Keratinocyte (primary cell): ENCODE data around the gene HOXB8. TPM values are rescaled to one million over a fixed set of nuclear protein-coding genes. Genes with fewer than 3 reads are reported as not detected.
A peak's percentile ranks its signal among the peaks of the same experiment; 100 is the strongest.

Experiments used
- DNase-seq: peaks from one replicate; pipeline ENCODE4 v3.0.0-alpha.2; 2011; ENCODE audit warnings: low read depth, missing footprints, low spot score
- FAIRE-seq: peaks from 2 replicates; lab custom pipeline; 2011; peaks lifted over from hg19 to GRCh38; lab: Jason Lieb, UNC
- H2AFZ ChIP-seq: 2 replicates; pipeline ENCODE4 v1.6.0; 2012; ENCODE audit warnings: low read length, control low read depth, inconsistent platforms; ENCODE audit not compliant: control insufficient read depth
- H3K27ac ChIP-seq: 2 replicates; pipeline ENCODE4 v1.5.1; 2011; ENCODE audit warnings: low read length; ENCODE audit not compliant: control insufficient read depth, insufficient read depth
- H3K27me3 ChIP-seq: 3 replicates; pipeline ENCODE4 v1.6.0; 2011; ENCODE audit warnings: low read length; ENCODE audit not compliant: control insufficient read depth, insufficient read depth; ENCODE audit errors: extremely low read depth
- H3K36me3 ChIP-seq, 2 experiments: 2 replicates in 1 of 2; 3 replicates in 1 of 2; pipeline ENCODE4 v1.5.1; 2011; ENCODE audit warnings: low read length in 2 of 2, mild to moderate bottlenecking in 1 of 2; ENCODE audit not compliant: control insufficient read depth in 2 of 2, insufficient read depth in 2 of 2; ENCODE audit errors: extremely low read depth in 1 of 2
- H3K4me1 ChIP-seq: 3 replicates; pipeline ENCODE4 v1.5.1; 2011; ENCODE audit warnings: low read length; ENCODE audit not compliant: control insufficient read depth, insufficient read depth; ENCODE audit errors: extremely low read depth
- H3K4me2 ChIP-seq: 3 replicates; pipeline ENCODE4 v1.6.0; 2011; ENCODE audit warnings: low read depth, low read length; ENCODE audit not compliant: control insufficient read depth, insufficient read depth; ENCODE audit errors: extremely low read depth
- H3K4me3 ChIP-seq, 3 experiments: fragments of 200-600 bp in 1 of 3; sonication (generic) in 1 of 3; 2 replicates in 2 of 3; 3 replicates in 1 of 3; pipeline ENCODE4 v1.5.1; 2011 to 2016; ENCODE audit warnings: low read length in 3 of 3, mild to moderate bottlenecking in 3 of 3, control low read depth in 2 of 3, inconsistent platforms in 1 of 3, low read depth in 1 of 3, mixed read lengths in 1 of 3, mixed run types in 1 of 3, moderate library complexity in 1 of 3; ENCODE audit not compliant: control insufficient read depth in 2 of 3, insufficient read depth in 2 of 3; ENCODE audit errors: extremely low read depth in 1 of 3
- H3K79me2 ChIP-seq: 2 replicates; pipeline ENCODE4 v1.6.0; 2012; ENCODE audit warnings: low read length; ENCODE audit not compliant: control insufficient read depth, insufficient read depth
- H3K9ac ChIP-seq: 3 replicates; pipeline ENCODE4 v1.6.0; 2011; ENCODE audit warnings: low read length; ENCODE audit not compliant: control insufficient read depth, insufficient read depth; ENCODE audit errors: extremely low read depth
- H3K9me1 ChIP-seq: 3 replicates; pipeline ENCODE4 v1.6.0; 2011; ENCODE audit warnings: low read length; ENCODE audit not compliant: control insufficient read depth, insufficient read depth; ENCODE audit errors: extremely low read depth
- H3K9me3 ChIP-seq: 2 replicates; pipeline ENCODE4 v1.5.1; 2012; ENCODE audit warnings: low read depth, low read length; ENCODE audit not compliant: control insufficient read depth
- H4K20me1 ChIP-seq: 3 replicates; pipeline ENCODE4 v1.6.0; 2011; ENCODE audit warnings: low read length; ENCODE audit not compliant: control insufficient read depth, insufficient read depth; ENCODE audit errors: extremely low read depth
- EZH2 ChIP-seq: IDR thresholded peaks from one replicate; pipeline ENCODE4 v1.6.1; 2012; ENCODE audit warnings: inconsistent platforms, mild to moderate bottlenecking, low read length, moderate library complexity
- dilution Hi-C: fragments of 300-500 bp; cut with MboI; formaldehyde crosslinking; loops from one replicate; pipeline ENCODE4 v1.7.0; 2020; ENCODE audit warnings: low sequenced_read_pairs; ENCODE audit not compliant: extremely low pct_ligation_motif_present
- polyA plus RNA-seq, 5 experiments: library from polyadenylated mRNA; depleted of rRNA in 3 of 5; stranded (reverse) in 3 of 5; stranded (forward) in 1 of 5; unstranded in 1 of 5; fragments of >200 nt; gene quantifications; 1 replicate in 1 of 5; 2 replicates in 3 of 5; 3 replicates in 1 of 5; pipeline versions ENCODE4 v1.2.1 to v1.2.3, GENCODE V29; 2011 to 2012; ENCODE audit warnings: missing spikeins in 2 of 5, low read depth in 1 of 5, low replicate concordance in 1 of 5
- TF ChIP-seq, protein P1 (sequence below), 3 experiments: IDR thresholded peaks in 1 of 3; conservative IDR thresholded peaks in 1 of 3; optimal IDR thresholded peaks in 1 of 3; 2 replicates in 2 of 3; 3 replicates in 1 of 3; pipeline versions ENCODE3 to v1.5.1; 2011; ENCODE audit warnings: low read length in 3 of 3, mild to moderate bottlenecking in 3 of 3, moderate library complexity in 2 of 3, control low read depth in 1 of 3, inconsistent platforms in 1 of 3; ENCODE audit not compliant: insufficient read depth in 2 of 3; ENCODE audit errors: extremely low read depth in 1 of 3

HOXB8 gene
- polyA plus RNA-seq, 1 donor (not counting 4 experiments of a cell fraction or from before 2014, with no cell fraction given), result not detected

DNA sequence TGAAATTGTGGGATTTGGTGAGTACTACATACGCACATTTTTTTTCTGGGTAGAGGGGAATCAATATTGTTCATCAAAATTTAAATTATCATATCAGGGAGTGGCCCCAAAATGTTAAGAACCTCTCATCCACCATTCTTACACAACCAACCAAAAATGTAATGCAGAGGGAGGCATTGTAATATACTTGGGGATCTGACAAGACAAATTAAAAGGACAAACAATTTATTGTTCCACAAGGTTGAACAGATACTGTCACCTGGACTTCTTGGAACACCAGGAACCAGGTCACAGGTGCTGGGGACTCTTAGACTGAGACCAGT, 25.7 kb upstream of the HOXB8 start:
- Histone ChIP-seq H3K36me3 (no peaks in the 10 kb centered on the region), H3K27me3 (peaks cover 100% of the 10 kb centered on the region), H3K9me1 (no peaks in the 10 kb centered on the region), H2AFZ (no peak overlapping the region), H3K27ac (no peak overlapping the region), H4K20me1 (peaks cover 4% of the 10 kb centered on the region), H3K4me2 (no peak overlapping the region), H3K4me1 (no peaks in the 10 kb centered on the region), H3K9ac (no peak overlapping the region), H3K9me3 (no peaks in the 10 kb centered on the region), H3K4me3 (no peak overlapping the region), H3K79me2 (no peaks in the 10 kb centered on the region)
- TF ChIP-seq, protein P1, sequence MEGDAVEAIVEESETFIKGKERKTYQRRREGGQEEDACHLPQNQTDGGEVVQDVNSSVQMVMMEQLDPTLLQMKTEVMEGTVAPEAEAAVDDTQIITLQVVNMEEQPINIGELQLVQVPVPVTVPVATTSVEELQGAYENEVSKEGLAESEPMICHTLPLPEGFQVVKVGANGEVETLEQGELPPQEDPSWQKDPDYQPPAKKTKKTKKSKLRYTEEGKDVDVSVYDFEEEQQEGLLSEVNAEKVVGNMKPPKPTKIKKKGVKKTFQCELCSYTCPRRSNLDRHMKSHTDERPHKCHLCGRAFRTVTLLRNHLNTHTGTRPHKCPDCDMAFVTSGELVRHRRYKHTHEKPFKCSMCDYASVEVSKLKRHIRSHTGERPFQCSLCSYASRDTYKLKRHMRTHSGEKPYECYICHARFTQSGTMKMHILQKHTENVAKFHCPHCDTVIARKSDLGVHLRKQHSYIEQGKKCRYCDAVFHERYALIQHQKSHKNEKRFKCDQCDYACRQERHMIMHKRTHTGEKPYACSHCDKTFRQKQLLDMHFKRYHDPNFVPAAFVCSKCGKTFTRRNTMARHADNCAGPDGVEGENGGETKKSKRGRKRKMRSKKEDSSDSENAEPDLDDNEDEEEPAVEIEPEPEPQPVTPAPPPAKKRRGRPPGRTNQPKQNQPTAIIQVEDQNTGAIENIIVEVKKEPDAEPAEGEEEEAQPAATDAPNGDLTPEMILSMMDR (optimal IDR thresholded peaks at IDR 0.05 in 1 of 3, IDR thresholded peaks at IDR 0.05 in 1 of 3, conservative IDR thresholded peaks at IDR 0.05 in 1 of 3; ENCODE audit: extremely low read depth in 1 of 3, insufficient read depth in 2 of 3, low read length in 3 of 3), result no peak
- no peak for TF ChIP-seq EZH2
- DNase-seq (no peak), FAIRE-seq (no peak)
- dilution Hi-C loops, result no loop called here

GRCh38 chr17:48639982-48640857, 25.1 kb upstream of the HOXB8 start:
- Histone ChIP-seq H3K9me1 (no peaks in the 10 kb centered on the region), H3K79me2 (no peaks in the 10 kb centered on the region), H3K36me3 (no peaks in the 10 kb centered on the region), H3K4me1 (no peaks in the 10 kb centered on the region), H3K9ac (no peak overlapping the region), H2AFZ (no peak overlapping the region), H3K9me3 (no peaks in the 10 kb centered on the region), H4K20me1 (peaks cover 4% of the 10 kb centered on the region), H3K27ac (no peak overlapping the region), H3K4me3 (no peak overlapping the region), H3K27me3 (peaks cover 100% of the 10 kb centered on the region), H3K4me2 (no peak overlapping the region)
- no peak for DNase-seq
- no peak for FAIRE-seq
- TF ChIP-seq, protein P1 (optimal IDR thresholded peaks at IDR 0.05 in 1 of 3, IDR thresholded peaks at IDR 0.05 in 1 of 3, conservative IDR thresholded peaks at IDR 0.05 in 1 of 3; ENCODE audit: extremely low read depth in 1 of 3, insufficient read depth in 2 of 3, low read length in 3 of 3), result no peak
- peak; percentile 7 for TF ChIP-seq EZH2
- dilution Hi-C loops, result no loop called here
